SK-N-MC (cell line): ENCODE results near the gene IFNLR1.

Experiments used
- EZH2 ChIP-seq: fragments of 200-600 bp; sonication (generic); IDR thresholded peaks from one replicate; pipeline ENCODE4 v1.6.1; 2017; ENCODE audit warnings: antibody characterized with exemption
- FOXP2 ChIP-seq: optimal IDR thresholded peaks from 2 replicates; pipeline ENCODE3; 2011; ENCODE audit warnings: mild to moderate bottlenecking, moderate library complexity; ENCODE audit not compliant: insufficient read depth; ENCODE audit errors: extremely low read length, control extremely low read depth
- POLR2AphosphoS5 ChIP-seq: IDR thresholded peaks from 2 replicates; pipeline ENCODE4 v1.6.1; 2012; ENCODE audit warnings: mild to moderate bottlenecking, low read depth, low read length, borderline replicate concordance

GRCh38 chr1:24159366-24159765 is 27.7 kb downstream of the IFNLR1 start:
- TF ChIP-seq EZH2 (no peak), POLR2AphosphoS5 (no peak), FOXP2 (no peak)
